Gastrocnemius medialis (tissue), 4 donors: ENCODE data around the gene GALNT18. TPM values are rescaled to one million over a fixed set of nuclear protein-coding genes. Genes with fewer than 3 reads are reported as not detected.

Experiments
- ATAC-seq, 2 donors: fragments of 150-250 bp; one replicate each; pipeline ENCODE4 v1.9.1; 2016
- DNase-seq, 2 donors: peaks; one replicate each; pipeline ENCODE4 v3.0.0-alpha.2; 2019
- H3K27ac ChIP-seq, 4 donors: fragments of 200-600 bp; sonication (generic); 1 replicate in 1 of 4; 2 replicates in 3 of 4; pipeline ENCODE4 v1.5.1; 2016 to 2018; ENCODE audit warnings: mild to moderate bottlenecking in 2 of 4, moderate library complexity in 1 of 4
- H3K27me3 ChIP-seq, 3 donors: fragments of 200-600 bp; sonication (generic) in 2 of 3; 1 replicate in 1 of 3; 2 replicates in 2 of 3; pipeline versions ENCODE4 v1.5.1 to v1.6.0; 2016 to 2019; ENCODE audit warnings: mild to moderate bottlenecking in 1 of 3, moderate library complexity in 1 of 3
- H3K36me3 ChIP-seq, 2 donors: fragments of 200-600 bp; sonication (generic) in 1 of 2; one replicate each; pipeline ENCODE4 v1.5.1; 2017 to 2018
- H3K4me1 ChIP-seq, 2 donors: fragments of 200-600 bp; sonication (generic) in 1 of 2; one replicate each; pipeline ENCODE4 v1.5.1; 2016 to 2017; ENCODE audit warnings: mild to moderate bottlenecking in 2 of 2
- H3K4me3 ChIP-seq, 4 donors: fragments of 200-600 bp; sonication (generic) in 3 of 4; 1 replicate in 1 of 4; 2 replicates in 3 of 4; pipeline ENCODE4 v1.5.1; 2016 to 2019; ENCODE audit warnings: mild to moderate bottlenecking in 2 of 4
- H3K9me3 ChIP-seq, 3 donors: fragments of 200-600 bp; sonication (generic) in 2 of 3; 1 replicate in 1 of 3; 2 replicates in 2 of 3; pipeline ENCODE4 v1.5.1; 2016 to 2019
- CTCF ChIP-seq, 5 experiments: fragments of 450-650 bp in 3 of 5; fragments of 200-600 bp in 2 of 5; sonication (generic) in 2 of 5; IDR thresholded peaks in 4 of 5; conservative IDR thresholded peaks in 1 of 5; 1 replicate in 4 of 5; 2 replicates in 1 of 5; pipeline ENCODE4 v1.5.1; 2016 to 2019; ENCODE audit warnings: antibody characterized with exemption in 5 of 5, mild to moderate bottlenecking in 3 of 5, moderate library complexity in 3 of 5
- POLR2A ChIP-seq, 2 donors: fragments of 450-650 bp; IDR thresholded peaks; one replicate each; pipeline ENCODE4 v1.6.1; 2017; ENCODE audit warnings: antibody characterized with exemption in 2 of 2, mild to moderate bottlenecking in 2 of 2, moderate library complexity in 2 of 2
- in situ Hi-C, 4 donors: fragments of 200-750 bp; cut with MboI; loops; one replicate each; pipeline versions ENCODE4 v1.15.0 to v1.8.0; 2017; ENCODE audit warnings: low sequenced_read_pairs in 4 of 4
- intact Hi-C: fragments of 100-400 bp; cut with DNase I; formaldehyde crosslinking; loops from one replicate; pipeline ENCODE4 v1.15.1; 2023; ENCODE audit warnings: low total_unique reads
- total RNA-seq, 4 donors: library from RNA; depleted of rRNA; stranded (reverse); fragments of >200 nt; gene quantifications; one replicate each; pipeline versions ENCODE4 v1.1.0 to v1.2.3, GENCODE V29; 2016

Gene GALNT18
- total RNA-seq, 4 donors from 2014 or later = 10.5 to 29.2 (median 11.2) TPM

- TF ChIP-seq CTCF (IDR thresholded peaks at IDR 0.05 in 4 of 5, conservative IDR thresholded peaks at IDR 0.05 in 1 of 5) (no peak), POLR2A (IDR thresholded peaks at IDR 0.05) (no peak)
- in situ Hi-C loops = no loop called here
- H3K27ac ChIP-seq = no peak overlapping the region
- no peaks in the 10 kb centered on the region for H3K27me3 ChIP-seq
- no peaks in the 10 kb centered on the region for H3K9me3 ChIP-seq
- no peak overlapping the region for H3K4me3 ChIP-seq
- no peaks in the 10 kb centered on the region for H3K36me3 ChIP-seq
- DNase-seq (no peak), ATAC-seq (no peak)
- H3K4me1 ChIP-seq = peaks cover 5 to 13% of the 10 kb centered on the region in 2 donors
- intact Hi-C loops = no loop called here
Observed at GRCh38 chr11:11661326-11662040, 39.7 kb upstream of the GALNT18 start.

- Histone ChIP-seq H3K27ac (no peak overlapping the region), H3K27me3 (no peaks in the 10 kb centered on the region), H3K9me3 (no peaks in the 10 kb centered on the region), H3K36me3 (no peaks in the 10 kb centered on the region), H3K4me3 (no peak overlapping the region), H3K4me1 (peaks cover 5 to 13% of the 10 kb centered on the region in 2 donors)
- intact Hi-C loops (no loop called here), in situ Hi-C loops (no loop called here)
- TF ChIP-seq CTCF (IDR thresholded peaks at IDR 0.05 in 4 of 5, conservative IDR thresholded peaks at IDR 0.05 in 1 of 5) (no peak), POLR2A (IDR thresholded peaks at IDR 0.05) (no peak)
- ATAC-seq (no peak), DNase-seq (no peak)
Observed at GRCh38 chr11:11660363-11660740, 38.5 kb upstream of the GALNT18 start.

GRCh38 chr11:11659567-11660362 is 38.0 kb upstream of the GALNT18 start:
- no peak overlapping the region for H3K4me3 ChIP-seq
- TF ChIP-seq POLR2A (IDR thresholded peaks at IDR 0.05) (no peak), CTCF (IDR thresholded peaks at IDR 0.05 in 4 of 5, conservative IDR thresholded peaks at IDR 0.05 in 1 of 5) (peak in 1 of 5 experiments; percentile 26)
- no peak for ATAC-seq
- H3K27ac ChIP-seq = no peak overlapping the region
- H3K27me3 ChIP-seq = no peaks in the 10 kb centered on the region
- H3K9me3 ChIP-seq = no peaks in the 10 kb centered on the region
- H3K4me1 ChIP-seq = peaks cover 5 to 13% of the 10 kb centered on the region in 2 donors
- no peak for DNase-seq
- in situ Hi-C loops (no loop called here), intact Hi-C loops (no loop called here)
- no peaks in the 10 kb centered on the region for H3K36me3 ChIP-seq

DNA sequence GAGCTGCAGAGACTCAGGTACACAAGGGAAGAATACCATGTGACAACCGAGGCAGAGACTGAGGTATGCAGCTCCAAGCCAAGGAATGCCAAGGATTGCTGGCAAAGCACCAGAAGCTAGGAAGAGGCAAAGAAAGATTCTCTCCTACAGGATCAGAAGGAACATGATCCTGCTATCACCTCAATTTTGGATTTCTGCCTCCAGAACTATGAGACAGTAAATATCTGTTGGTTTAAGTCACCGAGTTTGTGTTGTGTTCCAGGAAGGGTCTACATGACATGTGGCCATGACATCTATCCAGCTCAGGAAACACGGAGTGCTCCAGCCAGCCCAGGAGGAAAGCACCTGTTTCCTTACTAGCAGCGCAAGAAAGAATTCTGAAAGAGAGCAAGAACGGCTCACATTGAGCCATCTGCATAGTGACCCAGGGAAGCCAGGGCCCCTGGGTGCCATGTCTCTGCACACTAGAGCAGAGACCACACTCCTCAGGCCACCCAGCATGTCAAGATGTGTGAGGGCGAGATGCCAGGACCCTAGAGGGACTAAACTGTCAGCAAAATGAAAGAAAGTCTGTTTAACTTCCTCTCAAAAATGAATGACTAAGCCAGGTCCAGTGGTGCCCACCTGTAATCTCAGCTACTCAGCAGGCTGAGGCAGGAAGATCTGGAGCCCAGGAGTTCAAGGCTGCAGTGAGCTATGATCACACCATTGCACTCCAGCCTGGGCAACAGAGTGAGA is 35.6 kb upstream of the GALNT18 start:
- peak; percentile 8 to 30 for ATAC-seq
- Histone ChIP-seq H3K27ac (peak overlapping the region in 1 of 4 donors; percentile 16), H3K36me3 (no peaks in the 10 kb centered on the region), H3K4me3 (peak overlapping the region in 1 of 4 donors; percentile 20), H3K9me3 (no peaks in the 10 kb centered on the region), H3K4me1 (peaks cover 5 to 13% of the 10 kb centered on the region in 2 donors), H3K27me3 (no peaks in the 10 kb centered on the region)
- in situ Hi-C loops (no loop called here), intact Hi-C loops (no loop called here)
- TF ChIP-seq POLR2A (IDR thresholded peaks at IDR 0.05) (no peak), CTCF (IDR thresholded peaks at IDR 0.05 in 4 of 5, conservative IDR thresholded peaks at IDR 0.05 in 1 of 5) (no peak)
- no peak for DNase-seq
